Activated B cell treated with CpG ODN at 0.5 μM for 24 hours (primary cell): ENCODE data around the gene FGGY. TPM values are rescaled to one million over a fixed set of nuclear protein-coding genes. Genes with fewer than 3 reads are reported as not detected.

Experiments used
- ATAC-seq: fragments of 200-7000 bp; cut with Tn5 transposase; one replicate; pipeline ENCODE4 v1.10.0; 2021; ENCODE audit warnings: low read depth, mild to moderate bottlenecking, moderate library complexity
- CTCF ChIA-PET: fragments of 350-600 bp; sonication (Branson Sonifier 250); formaldehyde crosslinking; loops from one replicate; lab custom pipeline; 2021; ENCODE audit warnings: antibody characterized with exemption; lab: Charles Lee
- POLR2A ChIA-PET: fragments of 350-600 bp; sonication (Branson Sonifier 250); formaldehyde crosslinking; loops from one replicate; lab custom pipeline; 2021; ENCODE audit warnings: antibody characterized with exemption; lab: Charles Lee
- DNase-seq: peaks from one replicate; pipeline ENCODE4 v3.0.0; 2022
- H3K27ac Mint-ChIP-seq: one replicate; pipeline ENCODE4 v1.8.0; 2020; ENCODE audit warnings: mixed read lengths
- H3K27me3 Mint-ChIP-seq: one replicate; pipeline ENCODE4 v1.8.0; 2021; ENCODE audit warnings: mixed read lengths
- H3K36me3 Mint-ChIP-seq: one replicate; pipeline ENCODE4 v1.8.0; 2021; ENCODE audit warnings: low read depth, mixed read lengths
- H3K4me1 Mint-ChIP-seq: one replicate; pipeline ENCODE4 v1.8.0; 2021; ENCODE audit warnings: mixed read lengths
- H3K4me3 Mint-ChIP-seq: one replicate; pipeline ENCODE4 v1.8.0; 2020; ENCODE audit warnings: mild to moderate bottlenecking, mixed read lengths
- H3K9me3 Mint-ChIP-seq: one replicate; pipeline ENCODE4 v1.8.0; 2020; ENCODE audit warnings: mixed read lengths
- CTCF ChIP-seq: fragments of 200-600 bp; IDR thresholded peaks from one replicate; pipeline ENCODE4 v1.8.0; 2022; ENCODE audit warnings: antibody characterized with exemption, mild to moderate bottlenecking
- intact Hi-C: fragments of 100-400 bp; cut with micrococcal nuclease; formaldehyde crosslinking; loops from one replicate; pipeline ENCODE4 v1.15.1; 2024
- total RNA-seq: library from RNA; stranded (reverse); gene quantifications from 2 replicates; pipeline ENCODE4 v1.2.3, GENCODE V29; 2022

FGGY gene
- total RNA-seq, 1 donor from 2014 or later: 24.0 TPM

DNA sequence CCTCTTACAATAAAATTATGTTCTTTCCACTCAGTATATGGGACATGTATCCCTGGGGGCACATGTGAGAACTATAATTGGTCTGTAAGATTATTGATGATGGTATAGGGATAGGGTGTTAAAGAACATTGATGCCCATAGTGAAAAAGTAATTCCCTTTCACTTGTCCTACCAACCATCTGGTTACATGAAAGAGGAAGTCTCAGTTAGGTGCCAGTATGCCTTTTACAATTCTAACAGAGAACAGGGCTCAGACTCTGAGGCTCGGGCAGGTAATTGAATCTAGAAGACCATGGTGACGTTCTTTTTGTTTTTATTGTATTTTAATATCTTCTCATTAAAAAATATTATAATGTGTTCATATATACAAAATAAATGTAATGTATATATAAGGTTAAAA lies 113.6 kb downstream of the FGGY start:
- intact Hi-C loops: no loop called here
- DNase-seq (no peak), ATAC-seq (peak; percentile 18)
- Mint-ChIP-seq H3K27me3 (no peaks in the 10 kb centered on the region), H3K4me1 (peaks cover 11% of the 10 kb centered on the region), H3K9me3 (no peaks in the 10 kb centered on the region), H3K36me3 (no peaks in the 10 kb centered on the region), H3K27ac (peak overlapping the region; percentile 26), H3K4me3 (no peak overlapping the region)
- ChIA-PET CTCF (no interaction called here), POLR2A (no interaction called here)
- no peak for TF ChIP-seq CTCF

- no peak for DNase-seq
- ATAC-seq: no peak
- H3K27ac Mint-ChIP-seq: no peak overlapping the region
- intact Hi-C loops: no loop called here
- ChIA-PET POLR2A (no interaction called here), CTCF (no interaction called here)
- no peaks in the 10 kb centered on the region for H3K9me3 Mint-ChIP-seq
- H3K27me3 Mint-ChIP-seq: no peaks in the 10 kb centered on the region
- H3K4me1 Mint-ChIP-seq: peaks cover 11% of the 10 kb centered on the region
- H3K36me3 Mint-ChIP-seq: no peaks in the 10 kb centered on the region
- no peak for TF ChIP-seq CTCF
- H3K4me3 Mint-ChIP-seq: no peak overlapping the region
Measured at GRCh38 chr1:59411147-59411546, 114.3 kb downstream of the FGGY start.

DNA sequence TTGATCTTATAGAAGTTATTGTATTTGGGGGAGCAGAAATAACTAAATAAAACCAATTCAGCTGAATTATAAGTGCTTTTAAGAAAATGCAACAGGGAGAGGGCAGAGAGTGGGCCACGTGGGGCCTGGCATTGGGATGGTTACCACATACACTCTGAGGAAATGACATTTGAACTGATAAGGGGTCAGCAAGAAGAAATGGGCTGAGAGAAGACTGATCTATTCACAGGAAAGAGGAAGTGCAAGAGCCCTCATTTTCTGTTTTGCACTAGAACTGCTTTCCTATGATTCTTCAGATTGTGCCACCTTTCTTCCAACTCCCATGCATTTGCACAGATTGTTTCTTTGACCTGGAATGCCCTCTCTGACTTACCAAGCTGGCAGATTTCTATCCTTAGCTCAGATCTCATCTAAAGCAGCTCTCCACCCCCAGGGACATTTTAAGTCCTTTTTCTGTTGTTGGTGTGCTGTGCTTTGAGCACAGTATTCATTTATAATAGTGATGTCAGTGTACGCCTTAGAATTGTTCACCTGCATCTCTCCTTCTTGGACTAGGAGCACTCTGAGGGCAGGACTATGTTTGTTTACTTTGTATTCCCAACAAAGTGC lies 115.9 kb downstream of the FGGY start:
- Mint-ChIP-seq H3K4me3 (no peak overlapping the region), H3K27me3 (no peaks in the 10 kb centered on the region), H3K4me1 (peaks cover 11% of the 10 kb centered on the region), H3K36me3 (no peaks in the 10 kb centered on the region), H3K9me3 (no peaks in the 10 kb centered on the region), H3K27ac (no peak overlapping the region)
- intact Hi-C loops: no loop called here
- ATAC-seq (no peak), DNase-seq (no peak)
- no peak for TF ChIP-seq CTCF
- POLR2A ChIA-PET: no interaction called here
- CTCF ChIA-PET: no interaction called here

DNA sequence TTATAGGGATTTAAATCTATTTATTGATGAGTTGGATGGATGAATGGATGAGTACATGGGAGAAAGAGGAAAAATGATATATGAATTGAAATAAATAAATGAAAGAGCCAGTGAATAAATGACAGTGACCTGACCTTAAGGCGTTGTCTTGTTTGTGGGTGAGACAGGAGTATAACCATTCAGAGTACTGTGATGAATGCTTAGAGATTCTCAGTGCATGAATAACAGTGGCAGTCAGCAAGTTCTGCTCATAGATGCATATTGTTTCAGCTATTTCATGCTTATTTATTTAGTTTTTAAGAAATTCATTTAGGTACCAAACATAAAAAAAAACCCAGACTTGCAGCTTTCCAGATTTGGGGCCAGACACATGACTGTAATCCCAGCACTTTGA lies 116.4 kb downstream of the FGGY start:
- Mint-ChIP-seq H3K4me1 (peaks cover 11% of the 10 kb centered on the region), H3K4me3 (no peak overlapping the region), H3K9me3 (no peaks in the 10 kb centered on the region), H3K27me3 (no peaks in the 10 kb centered on the region), H3K36me3 (no peaks in the 10 kb centered on the region), H3K27ac (no peak overlapping the region)
- DNase-seq (no peak), ATAC-seq (no peak)
- POLR2A ChIA-PET: no interaction called here
- CTCF ChIA-PET: no interaction called here
- intact Hi-C loops: no loop called here
- TF ChIP-seq CTCF: no peak

GRCh38 chr1:59414406-59415133 lies 117.7 kb downstream of the FGGY start:
- no peak overlapping the region for H3K27ac Mint-ChIP-seq
- H3K36me3 Mint-ChIP-seq: no peaks in the 10 kb centered on the region
- no peak for TF ChIP-seq CTCF
- ATAC-seq (no peak), DNase-seq (no peak)
- no peak overlapping the region for H3K4me3 Mint-ChIP-seq
- ChIA-PET POLR2A (no interaction called here), CTCF (no interaction called here)
- intact Hi-C loops: no loop called here
- H3K27me3 Mint-ChIP-seq: no peaks in the 10 kb centered on the region
- H3K9me3 Mint-ChIP-seq: no peaks in the 10 kb centered on the region
- H3K4me1 Mint-ChIP-seq: peaks cover 9% of the 10 kb centered on the region
